ENCODE measurements around the gene CCDC80.

CCDC80 gene

GRCh38 chr3:112627919-112628466, 12.9 kb downstream of the CCDC80 start:
- no peak overlapping the region for H3K27ac Mint-ChIP-seq
- no peak overlapping the region for H3K4me3 Mint-ChIP-seq
- no peak for ATAC-seq
- no peaks in the 10 kb centered on the region for H3K9me3 Mint-ChIP-seq
- no peak for DNase-seq
- H3K27me3 Mint-ChIP-seq, result peaks cover 2% of the 10 kb centered on the region
- peaks cover 6% of the 10 kb centered on the region for H3K4me1 Mint-ChIP-seq

- H3K27ac Mint-ChIP-seq, result no peak overlapping the region
- DNase-seq, result no peak
- peaks cover 6% of the 10 kb centered on the region for H3K4me1 Mint-ChIP-seq
- H3K4me3 Mint-ChIP-seq, result no peak overlapping the region
- no peak for ATAC-seq
- H3K27me3 Mint-ChIP-seq, result no peaks in the 10 kb centered on the region
- H3K9me3 Mint-ChIP-seq, result no peaks in the 10 kb centered on the region
These were observed 13.5 kb downstream of the CCDC80 start for GRCh38 chr3:112627419-112627818.

GRCh38 chr3:112623717-112624116, 17.2 kb downstream of the CCDC80 start:
- H3K4me1 Mint-ChIP-seq, result no peaks in the 10 kb centered on the region
- no peak for DNase-seq

GRCh38 chr3:112623213-112623612, 17.7 kb downstream of the CCDC80 start:
- no peak for DNase-seq
- no peak for ATAC-seq
- no peaks in the 10 kb centered on the region for H3K27me3 Mint-ChIP-seq
- no peaks in the 10 kb centered on the region for H3K9me3 Mint-ChIP-seq
- H3K27ac Mint-ChIP-seq, result no peak overlapping the region
- H3K4me3 Mint-ChIP-seq, result no peak overlapping the region
- no peaks in the 10 kb centered on the region for H3K4me1 Mint-ChIP-seq

More at GRCh38 chr3:112623717-112624116, 17.2 kb downstream of the CCDC80 start:
- no peak overlapping the region for H3K4me3 Mint-ChIP-seq
- H3K27me3 Mint-ChIP-seq, result no peaks in the 10 kb centered on the region
- H3K27ac Mint-ChIP-seq, result no peak overlapping the region
- no peak for ATAC-seq
- no peaks in the 10 kb centered on the region for H3K9me3 Mint-ChIP-seq

GRCh38 chr3:112619295-112619694, 21.6 kb downstream of the CCDC80 start:
- Mint-ChIP-seq H3K27ac (no peak overlapping the region), H3K27me3 (no peaks in the 10 kb centered on the region)
- no peak for DNase-seq

GRCh38 chr3:112617285-112617684, 23.7 kb downstream of the CCDC80 start:
- H3K4me3 Mint-ChIP-seq, result no peak overlapping the region
- no peak overlapping the region for H3K27ac Mint-ChIP-seq
- H3K4me1 Mint-ChIP-seq, result no peaks in the 10 kb centered on the region
- no peaks in the 10 kb centered on the region for H3K27me3 Mint-ChIP-seq
- ATAC-seq, result no peak
- no peaks in the 10 kb centered on the region for H3K9me3 Mint-ChIP-seq
- DNase-seq, result no peak

More at GRCh38 chr3:112619295-112619694, 21.6 kb downstream of the CCDC80 start:
- no peak overlapping the region for H3K4me3 Mint-ChIP-seq
- no peak for ATAC-seq
- H3K9me3 Mint-ChIP-seq, result no peaks in the 10 kb centered on the region
- H3K4me1 Mint-ChIP-seq, result no peaks in the 10 kb centered on the region

- no peaks in the 10 kb centered on the region for H3K27me3 Mint-ChIP-seq
- H3K4me3 Mint-ChIP-seq, result no peak overlapping the region
- ATAC-seq, result no peak
- H3K9me3 Mint-ChIP-seq, result no peaks in the 10 kb centered on the region
- no peak overlapping the region for H3K27ac Mint-ChIP-seq
- no peaks in the 10 kb centered on the region for H3K4me1 Mint-ChIP-seq
- no peak for DNase-seq
These were observed 24.8 kb downstream of the CCDC80 start for GRCh38 chr3:112615989-112616731.

GRCh38 chr3:112611752-112612515, 29.0 kb downstream of the CCDC80 start:
- no peak overlapping the region for H3K27ac Mint-ChIP-seq
- no peaks in the 10 kb centered on the region for H3K4me1 Mint-ChIP-seq
- H3K9me3 Mint-ChIP-seq, result no peaks in the 10 kb centered on the region
- DNase-seq, result no peak
- H3K4me3 Mint-ChIP-seq, result no peak overlapping the region
- peaks cover 13% of the 10 kb centered on the region for H3K27me3 Mint-ChIP-seq
- no peak for ATAC-seq

GRCh38 chr3:112610121-112610520, 30.8 kb downstream of the CCDC80 start:
- ATAC-seq (no peak), DNase-seq (no peak)
- peaks cover 13% of the 10 kb centered on the region for H3K27me3 Mint-ChIP-seq
- no peak overlapping the region for H3K4me3 Mint-ChIP-seq
- H3K9me3 Mint-ChIP-seq, result no peaks in the 10 kb centered on the region
- H3K27ac Mint-ChIP-seq, result no peak overlapping the region
- H3K4me1 Mint-ChIP-seq, result no peaks in the 10 kb centered on the region

- no peaks in the 10 kb centered on the region for H3K9me3 Mint-ChIP-seq
- ATAC-seq (no peak), DNase-seq (no peak)
- no peak overlapping the region for H3K27ac Mint-ChIP-seq
- H3K4me3 Mint-ChIP-seq, result no peak overlapping the region
- peaks cover 13% of the 10 kb centered on the region for H3K27me3 Mint-ChIP-seq
- no peaks in the 10 kb centered on the region for H3K4me1 Mint-ChIP-seq
These were observed 33.1 kb downstream of the CCDC80 start for GRCh38 chr3:112607863-112608262.

- Mint-ChIP-seq H3K27me3 (peaks cover 13% of the 10 kb centered on the region), H3K4me3 (no peak overlapping the region), H3K9me3 (no peaks in the 10 kb centered on the region), H3K4me1 (peaks cover 12% of the 10 kb centered on the region), H3K27ac (no peak overlapping the region)
- DNase-seq (no peak), ATAC-seq (no peak)
These were observed 34.8 kb downstream of the CCDC80 start for GRCh38 chr3:112606098-112606497.

- Mint-ChIP-seq H3K4me3 (no peak overlapping the region), H3K27me3 (peaks cover 13% of the 10 kb centered on the region), H3K27ac (no peak overlapping the region), H3K9me3 (no peaks in the 10 kb centered on the region), H3K4me1 (peaks cover 12% of the 10 kb centered on the region)
- ATAC-seq (peak; percentile 72), DNase-seq (peak in 1 of 2 donors; percentile 12)
These were observed 35.7 kb downstream of the CCDC80 start for GRCh38 chr3:112605285-112605684.

- H3K4me1 Mint-ChIP-seq, result peaks cover 12% of the 10 kb centered on the region
- no peaks in the 10 kb centered on the region for H3K9me3 Mint-ChIP-seq
- peaks cover 13% of the 10 kb centered on the region for H3K27me3 Mint-ChIP-seq
- ATAC-seq, result no peak
- no peak overlapping the region for H3K27ac Mint-ChIP-seq
- DNase-seq, result no peak
- no peak overlapping the region for H3K4me3 Mint-ChIP-seq
These were observed 36.4 kb downstream of the CCDC80 start for GRCh38 chr3:112604536-112604935.

GRCh38 chr3:112602217-112602838, 38.6 kb downstream of the CCDC80 start:
- ATAC-seq (peak; percentile 69), DNase-seq (no peak)
- Mint-ChIP-seq H3K27ac (peak overlapping the region in 1 of 2 donors; percentile 44), H3K4me1 (peaks cover 12% of the 10 kb centered on the region), H3K27me3 (peaks cover 4% of the 10 kb centered on the region), H3K9me3 (no peaks in the 10 kb centered on the region), H3K4me3 (peak overlapping the region in 1 of 2 donors; percentile 6)

GRCh38 chr3:112598731-112599130, 42.2 kb downstream of the CCDC80 start:
- no peaks in the 10 kb centered on the region for H3K9me3 Mint-ChIP-seq
- no peak overlapping the region for H3K27ac Mint-ChIP-seq
- H3K4me3 Mint-ChIP-seq, result no peak overlapping the region
- H3K4me1 Mint-ChIP-seq, result peaks cover 12% of the 10 kb centered on the region
- no peak for DNase-seq
- no peak for ATAC-seq
- H3K27me3 Mint-ChIP-seq, result no peaks in the 10 kb centered on the region

- DNase-seq, result no peak
- Mint-ChIP-seq H3K27ac (peak overlapping the region in 1 of 2 donors; percentile 34), H3K4me1 (peaks cover 12% of the 10 kb centered on the region), H3K27me3 (no peaks in the 10 kb centered on the region), H3K9me3 (no peaks in the 10 kb centered on the region), H3K4me3 (no peak overlapping the region)
- ATAC-seq, result no peak
These were observed 43.0 kb downstream of the CCDC80 start for GRCh38 chr3:112597945-112598344.

All from stimulated activated naive CD8-positive, alpha-beta T cell treated with anti-CD3 and anti-CD28 coated beads, Interleukin-15, amount 100 ng/mL, for 72 hours (primary cell).